Right atrium auricular region (tissue), 2 donors: Measurements from ENCODE around the gene EVC. TPM values are rescaled to one million over a fixed set of nuclear protein-coding genes. Genes with fewer than 3 reads are reported as not detected.

ENCODE experiments used
- DNase-seq: peaks from one replicate; pipeline ENCODE4 v3.0.0-alpha.2; 2019; ENCODE audit warnings: low spot score
- H3K27ac ChIP-seq, 2 donors: fragments of 200-600 bp; sonication (generic); 1 replicate in 1 of 2; 2 replicates in 1 of 2; pipeline ENCODE4 v1.5.1; 2016 to 2019
- H3K27me3 ChIP-seq, 2 donors: fragments of 200-600 bp; sonication (generic); one replicate each; pipeline versions ENCODE4 v1.5.1 to v1.6.0; 2017 to 2019
- H3K36me3 ChIP-seq: fragments of 200-600 bp; sonication (generic); one replicate; pipeline ENCODE4 v1.5.1; 2016
- H3K4me1 ChIP-seq, 2 donors: fragments of 200-600 bp; sonication (generic); one replicate each; pipeline versions ENCODE4 v1.5.1 to v1.6.0; 2017 to 2019
- H3K4me3 ChIP-seq, 2 donors: fragments of 200-600 bp; sonication (generic); 1 replicate in 1 of 2; 2 replicates in 1 of 2; pipeline ENCODE4 v1.5.1; 2017 to 2019; ENCODE audit warnings: mild to moderate bottlenecking in 1 of 2, moderate library complexity in 1 of 2
- H3K9me3 ChIP-seq, 2 donors: fragments of 200-600 bp; sonication (generic); one replicate each; pipeline ENCODE4 v1.5.1; 2019
- total RNA-seq, 2 donors: library from RNA; depleted of rRNA; stranded (reverse); fragments of >200 nt; gene quantifications; one replicate each; pipeline ENCODE4 v1.1.0, GENCODE V29; 2016
- TF ChIP-seq, protein P1 (sequence below), 2 donors: fragments of 200-600 bp; sonication (generic); IDR thresholded peaks; one replicate each; pipeline ENCODE4 v1.5.1; 2019; ENCODE audit warnings: antibody characterized with exemption in 2 of 2

The EVC gene
- total RNA-seq, 2 donors from 2014 or later = 8.6 to 14.1 TPM

DNA sequence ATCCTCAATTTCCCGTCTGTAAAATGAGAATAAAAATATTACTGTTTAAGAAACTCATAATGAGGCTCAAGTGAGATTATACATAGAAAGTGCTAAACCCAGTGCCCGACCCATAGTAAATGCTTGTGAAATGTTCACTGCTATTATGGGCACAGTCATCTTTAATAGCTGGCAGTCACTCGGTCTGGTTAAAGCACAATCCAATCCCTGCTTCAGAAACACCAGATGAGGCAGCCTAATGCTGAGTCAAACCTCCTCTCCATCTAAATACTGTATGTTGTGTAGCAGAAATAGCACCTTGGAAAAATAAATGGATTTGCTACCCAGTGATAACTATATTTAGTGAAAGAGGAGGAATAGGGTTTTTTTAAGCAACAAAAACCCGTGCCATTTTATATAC, 17.1 kb upstream of the EVC start:
- Histone ChIP-seq H3K27ac (no peak overlapping the region), H3K36me3 (peaks cover 39% of the 10 kb centered on the region), H3K4me3 (no peak overlapping the region)

DNA sequence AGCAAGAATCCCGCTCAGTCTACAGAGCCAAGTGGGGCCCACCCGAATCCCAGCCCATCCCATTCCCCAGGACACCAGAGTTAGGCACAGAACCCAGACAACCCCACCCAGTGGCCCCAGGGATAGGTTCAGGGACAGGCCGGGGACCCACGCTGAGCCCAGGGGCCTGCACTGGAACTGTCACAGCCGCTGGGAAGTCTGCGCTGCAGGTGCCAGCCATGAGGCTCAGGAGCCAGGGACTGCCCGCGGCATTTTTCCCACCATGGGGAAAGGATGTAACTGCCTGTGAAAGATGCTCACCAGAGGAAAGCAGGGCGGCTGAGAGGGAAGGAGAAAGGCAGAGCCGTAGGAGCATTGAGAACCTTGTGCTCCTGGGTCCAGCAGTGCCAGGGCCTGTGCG, 14.7 kb upstream of the EVC start:
- no peak for DNase-seq
- H3K27me3 ChIP-seq = no peaks in the 10 kb centered on the region
- no peak overlapping the region for H3K27ac ChIP-seq
- no peaks in the 10 kb centered on the region for H3K9me3 ChIP-seq
- no peak overlapping the region for H3K4me3 ChIP-seq
- H3K4me1 ChIP-seq = no peaks in the 10 kb centered on the region
- TF ChIP-seq, protein P1, sequence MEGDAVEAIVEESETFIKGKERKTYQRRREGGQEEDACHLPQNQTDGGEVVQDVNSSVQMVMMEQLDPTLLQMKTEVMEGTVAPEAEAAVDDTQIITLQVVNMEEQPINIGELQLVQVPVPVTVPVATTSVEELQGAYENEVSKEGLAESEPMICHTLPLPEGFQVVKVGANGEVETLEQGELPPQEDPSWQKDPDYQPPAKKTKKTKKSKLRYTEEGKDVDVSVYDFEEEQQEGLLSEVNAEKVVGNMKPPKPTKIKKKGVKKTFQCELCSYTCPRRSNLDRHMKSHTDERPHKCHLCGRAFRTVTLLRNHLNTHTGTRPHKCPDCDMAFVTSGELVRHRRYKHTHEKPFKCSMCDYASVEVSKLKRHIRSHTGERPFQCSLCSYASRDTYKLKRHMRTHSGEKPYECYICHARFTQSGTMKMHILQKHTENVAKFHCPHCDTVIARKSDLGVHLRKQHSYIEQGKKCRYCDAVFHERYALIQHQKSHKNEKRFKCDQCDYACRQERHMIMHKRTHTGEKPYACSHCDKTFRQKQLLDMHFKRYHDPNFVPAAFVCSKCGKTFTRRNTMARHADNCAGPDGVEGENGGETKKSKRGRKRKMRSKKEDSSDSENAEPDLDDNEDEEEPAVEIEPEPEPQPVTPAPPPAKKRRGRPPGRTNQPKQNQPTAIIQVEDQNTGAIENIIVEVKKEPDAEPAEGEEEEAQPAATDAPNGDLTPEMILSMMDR (IDR thresholded peaks at IDR 0.05) = no peak
- peaks cover 33% of the 10 kb centered on the region for H3K36me3 ChIP-seq

More for the DNA sequence above, 17.1 kb upstream of the EVC start:
- Histone ChIP-seq H3K4me1 (no peaks in the 10 kb centered on the region), H3K27me3 (no peaks in the 10 kb centered on the region), H3K9me3 (no peaks in the 10 kb centered on the region)
- TF ChIP-seq, protein P1 (IDR thresholded peaks at IDR 0.05) = no peak
- no peak for DNase-seq

DNA sequence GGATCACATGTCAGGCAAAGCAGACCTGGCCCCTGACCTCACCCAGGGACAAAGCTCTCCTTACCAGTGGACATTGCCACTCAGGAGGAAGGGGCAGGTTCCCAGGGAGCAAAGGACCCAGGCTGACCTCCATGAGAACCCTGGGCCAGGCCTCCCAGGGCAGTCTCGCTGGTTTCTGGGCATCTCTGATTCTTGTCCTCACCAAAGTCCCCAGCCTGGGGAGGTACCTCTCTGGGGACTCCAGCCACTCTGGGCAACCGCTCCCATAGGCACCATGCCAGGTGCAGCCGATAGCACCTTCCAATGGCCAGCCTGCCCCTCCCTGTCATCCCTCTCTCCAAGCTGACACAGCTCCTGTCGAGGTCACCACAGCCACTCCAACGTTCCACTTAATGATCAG, 10.5 kb upstream of the EVC start:
- peaks cover 13% of the 10 kb centered on the region for H3K36me3 ChIP-seq

DNA sequence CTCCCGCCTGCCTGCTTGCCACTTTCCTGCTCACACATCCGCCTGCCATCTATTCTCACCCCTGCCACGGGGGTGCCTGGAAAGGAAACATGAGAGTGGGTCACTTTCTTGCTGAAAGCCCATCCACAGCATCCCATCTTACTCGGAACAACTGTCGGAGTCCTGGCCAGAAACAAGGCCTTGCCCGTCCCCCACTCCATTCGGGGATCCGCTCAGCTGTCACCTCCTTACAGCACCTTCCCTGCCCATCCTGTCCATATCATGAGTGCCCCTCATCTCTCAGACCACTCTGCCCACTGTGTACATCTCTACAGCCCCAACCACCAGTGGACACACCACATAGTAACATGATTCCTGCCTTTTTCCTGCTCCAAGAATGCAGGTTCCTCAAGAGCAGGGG, 9.0 kb upstream of the EVC start:
- no peaks in the 10 kb centered on the region for H3K27me3 ChIP-seq
- H3K27ac ChIP-seq = no peak overlapping the region
- no peak for DNase-seq

More for the DNA sequence above, 10.5 kb upstream of the EVC start:
- Histone ChIP-seq H3K4me1 (no peaks in the 10 kb centered on the region), H3K27me3 (no peaks in the 10 kb centered on the region), H3K27ac (no peak overlapping the region), H3K9me3 (no peaks in the 10 kb centered on the region), H3K4me3 (no peak overlapping the region)
- DNase-seq = no peak
- TF ChIP-seq, protein P1 (IDR thresholded peaks at IDR 0.05) = no peak

DNA sequence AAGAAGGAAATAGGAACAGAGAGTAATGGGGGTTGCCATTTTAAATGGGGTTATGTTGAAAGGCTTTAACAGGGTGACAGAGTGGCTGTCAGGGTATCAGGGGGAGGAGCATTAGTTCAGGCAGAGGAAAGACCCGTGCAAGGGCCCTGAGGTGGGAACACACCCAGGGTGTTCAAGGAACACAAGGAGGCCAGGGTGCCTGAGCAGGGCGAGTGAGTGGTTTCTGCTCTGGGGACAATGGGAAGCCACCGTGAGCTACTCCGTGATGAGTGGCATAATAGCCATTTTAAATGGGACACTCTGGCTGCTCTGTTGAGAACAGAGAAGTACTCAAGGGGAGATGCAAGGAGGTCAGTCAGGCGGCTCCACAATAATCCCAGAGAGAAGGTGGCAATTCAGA, 7.2 kb upstream of the EVC start:
- Histone ChIP-seq H3K36me3 (no peaks in the 10 kb centered on the region), H3K27me3 (no peaks in the 10 kb centered on the region), H3K9me3 (no peaks in the 10 kb centered on the region), H3K4me3 (no peak overlapping the region), H3K27ac (no peak overlapping the region), H3K4me1 (peaks cover 0 to 15% of the 10 kb centered on the region in 2 donors)
- TF ChIP-seq, protein P1 (IDR thresholded peaks at IDR 0.05) = no peak
- DNase-seq = no peak

More for the DNA sequence above, 9.0 kb upstream of the EVC start:
- TF ChIP-seq, protein P1 (IDR thresholded peaks at IDR 0.05) = no peak
- H3K9me3 ChIP-seq = no peaks in the 10 kb centered on the region
- H3K4me1 ChIP-seq = peaks cover 0 to 2% of the 10 kb centered on the region in 2 donors
- no peak overlapping the region for H3K4me3 ChIP-seq
- peaks cover 1% of the 10 kb centered on the region for H3K36me3 ChIP-seq

DNA sequence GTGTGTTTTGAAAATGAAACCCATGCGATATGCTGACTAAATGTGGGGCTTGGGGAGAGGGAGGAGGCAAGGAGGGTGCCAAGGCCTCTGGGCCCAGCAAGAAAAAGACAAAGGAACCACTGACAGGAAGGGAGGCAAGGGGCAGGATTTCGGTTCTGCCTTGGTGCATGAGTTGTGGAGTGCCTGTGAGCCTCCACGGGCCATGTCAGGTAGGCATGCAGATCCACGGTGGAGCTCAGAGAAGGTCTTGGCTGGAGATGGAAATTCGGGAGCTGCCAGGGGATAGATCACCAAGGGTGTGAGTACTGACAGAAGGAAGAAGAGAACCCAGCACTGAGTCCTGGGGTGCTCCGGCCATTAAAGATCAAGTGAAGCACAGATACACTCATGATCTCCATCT, 6.7 kb upstream of the EVC start:
- Histone ChIP-seq H3K27me3 (no peaks in the 10 kb centered on the region), H3K4me3 (no peak overlapping the region), H3K27ac (peak overlapping the region in 1 of 2 donors; percentile 3), H3K9me3 (no peaks in the 10 kb centered on the region), H3K36me3 (no peaks in the 10 kb centered on the region), H3K4me1 (peaks cover 0 to 20% of the 10 kb centered on the region in 2 donors)
- TF ChIP-seq, protein P1 (IDR thresholded peaks at IDR 0.05) = no peak
- DNase-seq = no peak
